SK-N-SH treated with all-trans-retinoic acid at 6 μM for 48 hours (cell line): ENCODE data around the gene ACSBG1.
A peak's percentile ranks its signal among the peaks of the same experiment; 100 is the strongest.

Source experiments
- ATAC-seq: fragments of 200-7000 bp; cut with Tn5 transposase; 3 replicates; pipeline ENCODE4 v1.9.1; 2020; ENCODE audit warnings: mild to moderate bottlenecking, moderate library complexity
- ARNTL ChIP-seq: fragments of 450-650 bp; formaldehyde crosslinking; IDR thresholded peaks from 2 replicates; pipeline ENCODE4 v1.5.0; 2020; ENCODE audit warnings: low read depth, mild to moderate bottlenecking, moderate library complexity, borderline replicate concordance
- CREB5 ChIP-seq: fragments of 250-450 bp; sonication (Bioruptor Pico); IDR thresholded peaks from 2 replicates; pipeline ENCODE4 v1.5.1; 2020; ENCODE audit warnings: low read depth, mild to moderate bottlenecking, moderate library complexity
- CSDC2 ChIP-seq: fragments of 250-450 bp; sonication (Bioruptor Pico); IDR thresholded peaks from 2 replicates; pipeline ENCODE4 v1.5.0; 2020; ENCODE audit warnings: mild to moderate bottlenecking, moderate library complexity
- CSRNP3 ChIP-seq: fragments of 250-450 bp; sonication (Bioruptor Pico); IDR thresholded peaks from 2 replicates; pipeline ENCODE4 v1.5.1; 2021; ENCODE audit warnings: mild to moderate bottlenecking, moderate library complexity
- ESRRG ChIP-seq: fragments of 250-450 bp; sonication (Bioruptor Pico); IDR thresholded peaks from 2 replicates; pipeline ENCODE4 v1.6.1; 2021; ENCODE audit warnings: mild to moderate bottlenecking
- GLIS3 ChIP-seq: fragments of 250-450 bp; sonication (Bioruptor Pico); IDR thresholded peaks from 2 replicates; pipeline ENCODE4 v1.5.0; 2020; ENCODE audit warnings: mild to moderate bottlenecking, moderate library complexity
- ISL1 ChIP-seq: fragments of 250-450 bp; sonication (Bioruptor Pico); IDR thresholded peaks from 2 replicates; pipeline ENCODE4 v2.1.2; 2022; ENCODE audit warnings: mild to moderate bottlenecking, moderate library complexity
- OSR1 ChIP-seq: fragments of 250-450 bp; sonication (Bioruptor Pico); IDR thresholded peaks from 2 replicates; pipeline ENCODE4 v1.8.0; 2022; ENCODE audit warnings: moderate library complexity, mild to moderate bottlenecking, inconsistent platforms
- PATZ1 ChIP-seq: fragments of 250-450 bp; sonication (Bioruptor Pico); IDR thresholded peaks from 2 replicates; pipeline ENCODE4 v1.8.0; 2020; ENCODE audit warnings: mild to moderate bottlenecking, moderate library complexity, borderline replicate concordance
- POU6F1 ChIP-seq: fragments of 250-450 bp; sonication (Bioruptor Pico); IDR thresholded peaks from 2 replicates; pipeline ENCODE4 v1.8.0; 2021; ENCODE audit warnings: low read depth, mild to moderate bottlenecking, moderate library complexity, borderline replicate concordance
- PPARA ChIP-seq: fragments of 250-450 bp; sonication (Bioruptor Pico); IDR thresholded peaks from 2 replicates; pipeline ENCODE4 v1.5.0; 2020; ENCODE audit warnings: mild to moderate bottlenecking, borderline replicate concordance
- TCF4 ChIP-seq: fragments of 250-450 bp; sonication (Bioruptor Pico); IDR thresholded peaks from 2 replicates; pipeline ENCODE4 v1.8.0; 2021; ENCODE audit warnings: mild to moderate bottlenecking, moderate library complexity, borderline replicate concordance
- TOX ChIP-seq: fragments of 250-450 bp; sonication (Bioruptor Pico); IDR thresholded peaks from 2 replicates; pipeline ENCODE4 v1.8.0; 2021; ENCODE audit warnings: mild to moderate bottlenecking, moderate library complexity, borderline replicate concordance
- TSHZ2 ChIP-seq: fragments of 250-450 bp; sonication (Bioruptor Pico); IDR thresholded peaks from 2 replicates; pipeline ENCODE4 v1.5.0; 2020; ENCODE audit warnings: mild to moderate bottlenecking, moderate library complexity
- ZC3H10 ChIP-seq: fragments of 250-450 bp; sonication (Bioruptor Pico); IDR thresholded peaks from 2 replicates; pipeline ENCODE4 v1.5.1; 2021; ENCODE audit warnings: mild to moderate bottlenecking, moderate library complexity
- ZFP3 ChIP-seq: fragments of 250-450 bp; sonication (Bioruptor Pico); IDR thresholded peaks from 2 replicates; pipeline ENCODE4 v1.5.0; 2020; ENCODE audit warnings: mild to moderate bottlenecking, moderate library complexity
- ZFP30 ChIP-seq: fragments of 450-650 bp; formaldehyde crosslinking; IDR thresholded peaks from 2 replicates; pipeline ENCODE4 v1.5.0; 2022; ENCODE audit warnings: mild to moderate bottlenecking, moderate library complexity
- ZNF70 ChIP-seq: fragments of 450-650 bp; formaldehyde crosslinking; IDR thresholded peaks from 2 replicates; pipeline ENCODE4 v1.5.0; 2020; ENCODE audit warnings: mild to moderate bottlenecking, moderate library complexity
- ZNF8 ChIP-seq: fragments of 450-650 bp; formaldehyde crosslinking; IDR thresholded peaks from 2 replicates; pipeline ENCODE4 v1.5.0; 2020; ENCODE audit warnings: mild to moderate bottlenecking, moderate library complexity

Gene ACSBG1

GRCh38 chr15:78130466-78131294 lies 103.7 kb downstream of the ACSBG1 start:
- TF ChIP-seq ARNTL = no peak
- TF ChIP-seq ZFP30 (CRISPR knock-in tag) = no peak
- no peak for TF ChIP-seq PATZ1 (CRISPR knock-in tag)
- TF ChIP-seq CREB5 (CRISPR knock-in tag) = no peak
- TF ChIP-seq POU6F1 = no peak
- TF ChIP-seq, all 23 proteins: peak for 0
- peak; percentile 35 for ATAC-seq

GRCh38 chr15:78129751-78130287 lies 104.5 kb downstream of the ACSBG1 start:
- ATAC-seq = no peak
- TF ChIP-seq CREB5 (CRISPR knock-in tag) (no peak), ISL1 (CRISPR knock-in tag) (no peak), PPARA (no peak), OSR1 (CRISPR knock-in tag) (no peak), CSDC2 (CRISPR knock-in tag) (no peak), TOX (CRISPR knock-in tag) (no peak), POU6F1 (no peak), ZNF70 (CRISPR knock-in tag) (no peak), ARNTL (no peak), ZFP3 (CRISPR knock-in tag) (no peak), TSHZ2 (CRISPR knock-in tag) (no peak), ESRRG (CRISPR knock-in tag) (no peak), TCF4 (no peak), ZC3H10 (CRISPR knock-in tag) (no peak), ZNF8 (no peak), CSRNP3 (CRISPR knock-in tag) (no peak), GLIS3 (CRISPR knock-in tag) (no peak)
- TF ChIP-seq, all 23 proteins: peak for 0
